AG09319 (cell line): ENCODE results near the gene SEPTIN3.

Source experiments
- DNase-seq: peaks from one replicate; pipeline ENCODE4 v3.0.0-alpha.2; 2010; ENCODE audit warnings: low read depth; ENCODE audit errors: extremely low read depth
- CTCF ChIP-seq: IDR thresholded peaks from 2 replicates; pipeline ENCODE4 v1.5.1; 2011; ENCODE audit warnings: low read depth, mild to moderate bottlenecking, inconsistent platforms, low read length, moderate library complexity

The SEPTIN3 gene

GRCh38 chr22:41976961-41977566 lies 7.8 kb downstream of the SEPTIN3 start:
- no peak for DNase-seq
- no peak for TF ChIP-seq CTCF

- DNase-seq, result no peak
- no peak for TF ChIP-seq CTCF
Observed at GRCh38 chr22:41978732-41979131, 9.5 kb downstream of the SEPTIN3 start.

DNA sequence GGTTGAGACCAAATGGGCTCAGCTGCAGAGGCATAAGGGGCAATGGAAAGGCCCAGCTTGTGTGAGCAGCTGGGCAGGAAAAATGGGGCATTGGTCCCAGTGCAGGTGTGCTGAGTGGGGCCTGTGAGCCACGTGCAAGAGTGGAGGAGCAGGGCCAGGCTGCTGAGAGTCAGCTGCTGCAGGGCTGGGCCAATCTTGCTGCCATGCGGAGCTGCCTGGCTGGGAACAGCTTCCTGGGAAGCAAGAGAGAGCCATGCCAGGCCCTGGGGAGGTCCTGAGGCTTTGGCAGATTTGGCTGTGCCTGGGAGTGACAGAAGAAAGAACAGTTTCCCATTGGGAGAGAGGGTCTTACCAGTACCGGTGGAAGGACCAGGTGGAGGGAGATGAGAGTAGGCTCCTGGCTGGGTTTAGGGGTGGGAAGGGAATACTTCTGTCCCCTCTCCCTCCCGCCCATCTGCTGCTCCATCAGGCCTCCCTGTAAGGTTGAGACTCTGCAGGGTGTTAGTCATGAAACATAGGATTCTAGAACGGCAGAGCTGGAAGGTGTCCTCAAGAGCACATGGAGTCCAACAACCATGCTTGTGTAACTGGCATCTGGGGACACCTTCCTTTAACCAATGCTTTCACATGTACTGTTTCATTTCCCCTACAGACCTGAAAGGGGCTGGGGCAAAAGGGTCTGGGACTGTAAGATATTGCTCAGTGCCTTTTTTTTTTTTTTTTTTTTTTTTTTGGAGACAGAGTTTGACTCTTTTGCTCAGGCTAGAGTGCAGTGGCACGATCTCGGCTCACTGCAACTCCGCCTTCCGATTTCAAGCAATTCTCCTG lies 10.4 kb downstream of the SEPTIN3 start:
- DNase-seq, result no peak

GRCh38 chr22:41982865-41983264 lies 13.6 kb downstream of the SEPTIN3 start:
- no peak for TF ChIP-seq CTCF
- no peak for DNase-seq

More for the DNA sequence above, 10.4 kb downstream of the SEPTIN3 start:
- TF ChIP-seq CTCF, result no peak

DNA sequence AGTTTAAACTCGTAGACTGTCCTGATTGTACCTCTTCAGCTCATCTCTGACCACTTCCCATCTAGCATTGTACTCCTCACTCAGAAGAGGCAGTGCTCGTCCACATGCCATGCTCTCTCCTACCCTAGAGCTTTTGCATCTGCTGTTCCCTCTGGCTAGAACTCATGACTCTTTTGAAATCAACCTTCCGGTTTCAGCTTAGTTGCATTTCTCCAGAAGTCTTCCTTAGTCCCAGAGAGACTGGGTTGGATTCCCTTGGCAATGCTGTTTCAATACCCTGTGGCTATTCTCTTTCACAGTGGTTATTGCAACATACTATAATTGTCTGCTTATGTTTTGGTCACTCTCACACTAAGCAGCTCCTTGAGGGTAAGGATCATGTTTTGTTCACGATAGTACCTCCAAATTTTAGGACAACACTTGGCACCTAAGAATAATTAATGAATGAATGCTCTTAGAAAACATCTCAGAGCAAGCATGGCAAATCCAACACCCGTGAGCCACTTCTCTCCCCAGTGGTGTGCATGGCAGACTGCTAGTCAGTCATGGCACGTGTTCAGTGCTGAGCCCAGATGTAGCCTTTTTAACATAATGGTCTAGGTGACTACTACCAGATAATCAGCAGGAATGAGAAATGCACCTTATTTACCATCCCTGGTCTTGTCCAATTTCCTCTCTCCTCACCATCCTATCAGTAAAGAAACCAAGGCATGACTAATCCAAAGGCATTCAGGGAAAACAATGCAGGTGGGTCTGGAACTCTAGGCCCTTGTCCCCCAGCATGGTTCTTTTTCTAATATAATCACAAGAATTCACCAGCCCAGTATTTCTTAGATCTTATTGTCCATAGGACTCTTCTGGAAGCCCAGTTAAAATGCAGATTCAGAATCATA lies 14.5 kb downstream of the SEPTIN3 start:
- no peak for TF ChIP-seq CTCF
- peak; percentile 69 for DNase-seq

DNA sequence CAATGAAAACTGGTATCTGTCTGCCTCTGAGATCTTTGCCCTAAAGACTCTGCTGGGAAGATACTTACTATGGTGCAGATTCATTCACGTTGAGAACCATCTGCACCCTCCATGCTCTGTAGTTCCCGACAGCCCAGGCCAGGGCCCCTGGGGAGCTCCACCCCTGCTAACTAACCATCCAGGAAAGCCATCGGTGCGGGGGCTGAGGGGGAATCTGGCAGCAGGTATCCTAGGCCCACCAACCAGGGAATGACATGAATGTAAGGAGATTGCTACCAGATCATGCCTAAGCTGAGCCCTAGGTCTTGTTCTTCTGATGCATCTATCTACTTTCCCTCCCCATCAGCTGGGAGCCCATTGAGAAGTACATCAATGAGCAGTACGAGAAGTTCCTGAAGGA lies 18.0 kb downstream of the SEPTIN3 start:
- DNase-seq, result no peak
- TF ChIP-seq CTCF, result no peak
